Neural progenitor cell (in vitro differentiated cells): ENCODE data around the gene IL1RAPL1.

ENCODE experiments used
- EZH2 ChIP-seq: fragments of 200-600 bp; sonication (generic); IDR thresholded peaks from 2 replicates; pipeline ENCODE4 v1.6.1; 2017; ENCODE audit warnings: antibody characterized with exemption, mild to moderate bottlenecking, moderate library complexity
- TF ChIP-seq, protein P1 (sequence below): fragments of 200-600 bp; sonication (generic); IDR thresholded peaks from 2 replicates; pipeline ENCODE4 v1.5.1; 2017; ENCODE audit warnings: antibody characterized with exemption, mild to moderate bottlenecking

DNA sequence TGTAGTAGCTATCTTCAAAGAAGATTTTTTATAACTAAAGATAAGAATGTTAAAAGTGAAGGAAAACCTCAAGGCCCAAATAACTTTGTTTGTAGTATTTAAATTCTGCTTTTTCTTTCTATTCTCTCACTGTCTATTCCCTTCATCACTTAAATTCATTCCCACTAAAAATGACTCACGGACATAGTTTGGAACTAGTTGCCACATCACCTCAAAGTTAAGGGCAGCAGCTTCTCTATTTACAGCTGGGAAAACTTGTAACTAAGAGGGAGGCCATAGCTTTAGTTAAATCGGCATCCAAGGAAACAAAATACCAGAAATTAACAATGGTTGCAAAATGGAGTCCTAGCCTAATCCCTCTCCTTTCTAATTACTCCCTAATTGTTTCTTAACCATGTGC, 1302.8 kb downstream of the IL1RAPL1 start:
- TF ChIP-seq, protein P1, sequence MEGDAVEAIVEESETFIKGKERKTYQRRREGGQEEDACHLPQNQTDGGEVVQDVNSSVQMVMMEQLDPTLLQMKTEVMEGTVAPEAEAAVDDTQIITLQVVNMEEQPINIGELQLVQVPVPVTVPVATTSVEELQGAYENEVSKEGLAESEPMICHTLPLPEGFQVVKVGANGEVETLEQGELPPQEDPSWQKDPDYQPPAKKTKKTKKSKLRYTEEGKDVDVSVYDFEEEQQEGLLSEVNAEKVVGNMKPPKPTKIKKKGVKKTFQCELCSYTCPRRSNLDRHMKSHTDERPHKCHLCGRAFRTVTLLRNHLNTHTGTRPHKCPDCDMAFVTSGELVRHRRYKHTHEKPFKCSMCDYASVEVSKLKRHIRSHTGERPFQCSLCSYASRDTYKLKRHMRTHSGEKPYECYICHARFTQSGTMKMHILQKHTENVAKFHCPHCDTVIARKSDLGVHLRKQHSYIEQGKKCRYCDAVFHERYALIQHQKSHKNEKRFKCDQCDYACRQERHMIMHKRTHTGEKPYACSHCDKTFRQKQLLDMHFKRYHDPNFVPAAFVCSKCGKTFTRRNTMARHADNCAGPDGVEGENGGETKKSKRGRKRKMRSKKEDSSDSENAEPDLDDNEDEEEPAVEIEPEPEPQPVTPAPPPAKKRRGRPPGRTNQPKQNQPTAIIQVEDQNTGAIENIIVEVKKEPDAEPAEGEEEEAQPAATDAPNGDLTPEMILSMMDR: no peak
- TF ChIP-seq EZH2: no peak
